Transverse colon (tissue), 4 donors: ENCODE measurements around the gene ST3GAL4. TPM values are rescaled to one million over a fixed set of nuclear protein-coding genes. Genes with fewer than 3 reads are reported as not detected.

Experiments
- DNase-seq: peaks from one replicate; pipeline ENCODE4 v3.0.0-alpha.2; 2019
- H3K27ac ChIP-seq, 4 donors: fragments of 200-600 bp; sonication (generic); 2 replicates each; pipeline ENCODE4 v1.5.1; 2016 to 2018; ENCODE audit warnings: inconsistent platforms in 4 of 4
- H3K27me3 ChIP-seq: fragments of 200-600 bp; sonication (generic); 2 replicates; pipeline ENCODE4 v1.5.1; 2017; ENCODE audit warnings: inconsistent platforms
- H3K36me3 ChIP-seq, 4 donors: fragments of 200-600 bp; sonication (generic); 2 replicates each; pipeline ENCODE4 v1.5.1; 2017 to 2019; ENCODE audit warnings: inconsistent platforms in 4 of 4
- H3K4me1 ChIP-seq, 4 donors: fragments of 200-600 bp; sonication (generic); 2 replicates each; pipeline ENCODE4 v1.5.1; 2017 to 2020; ENCODE audit warnings: inconsistent platforms in 4 of 4
- H3K4me3 ChIP-seq, 4 donors: fragments of 200-600 bp; sonication (generic); 1 replicate in 1 of 4; 2 replicates in 3 of 4; pipeline versions ENCODE4 v1.5.1 to v1.6.1; 2017 to 2019; ENCODE audit warnings: inconsistent platforms in 4 of 4
- H3K9me3 ChIP-seq, 2 donors: fragments of 200-600 bp; sonication (generic); 2 replicates each; pipeline ENCODE4 v1.5.1; 2017 to 2019; ENCODE audit warnings: inconsistent platforms in 2 of 2
- CTCF ChIP-seq, 5 experiments: fragments of 200-600 bp in 3 of 5; fragments of 450-650 bp in 2 of 5; sonication (generic) in 3 of 5; IDR thresholded peaks; 1 replicate in 2 of 5; 2 replicates in 3 of 5; pipeline ENCODE4 v1.5.1; 2016 to 2017; ENCODE audit warnings: antibody characterized with exemption in 5 of 5, inconsistent platforms in 3 of 5, mild to moderate bottlenecking in 2 of 5, moderate library complexity in 1 of 5
- EP300 ChIP-seq: sonication (generic); formaldehyde crosslinking; IDR thresholded peaks from one replicate; pipeline ENCODE4 v1.6.1; 2017; ENCODE audit warnings: antibody characterized with exemption, low read depth
- POLR2A ChIP-seq: fragments of 450-650 bp; IDR thresholded peaks from one replicate; pipeline ENCODE4 v1.6.1; 2016; ENCODE audit warnings: antibody characterized with exemption, mild to moderate bottlenecking, moderate library complexity
- POLR2AphosphoS5 ChIP-seq, 3 donors: sonication (generic); formaldehyde crosslinking; IDR thresholded peaks; one replicate each; pipeline ENCODE4 v1.6.1; 2016; ENCODE audit warnings: antibody characterized with exemption in 3 of 3
- WGBS, 2 donors: methylation state at CpG; one replicate each; pipeline ENCODE4 v1.1.5; 2018; ENCODE audit warnings: low coverage in 1 of 2; 5-methylcytosine and 5-hydroxymethylcytosine counted together
- in situ Hi-C, 4 donors: fragments of 200-750 bp; cut with MboI; loops; one replicate each; pipeline versions ENCODE4 v1.15.0 to v1.15.1; 2017; ENCODE audit warnings: low sequenced_read_pairs in 3 of 4, low pct_ligation_motif_present in 1 of 4, low pct_unique_long_range_greater_than_20kb in 1 of 4
- intact Hi-C: fragments of 100-400 bp; cut with DNase I; formaldehyde crosslinking; loops from one replicate; pipeline ENCODE4 v1.15.1; 2023; ENCODE audit warnings: low total_unique reads
- total RNA-seq, 4 donors: library from RNA; depleted of rRNA; stranded (reverse); fragments of >200 nt; gene quantifications; one replicate each; pipeline ENCODE4 v1.1.0, GENCODE V29; 2016

ST3GAL4 gene
- total RNA-seq, 4 donors from 2014 or later: 26.1 to 206 (median 166) TPM

- 81 to 100% methylated on average over 3 to 5 of the region's 5 CpGs for WGBS, 2 donors
- Histone ChIP-seq H3K36me3 (no peaks in the 10 kb centered on the region), H3K27ac (no peak overlapping the region), H3K9me3 (no peaks in the 10 kb centered on the region), H3K27me3 (no peaks in the 10 kb centered on the region), H3K4me1 (peaks cover 0 to 11% (median 0%) of the 10 kb centered on the region in 4 donors), H3K4me3 (no peak overlapping the region)
- in situ Hi-C loops: no loop called here
- no peak for DNase-seq
- TF ChIP-seq POLR2A: no peak
- TF ChIP-seq POLR2AphosphoS5 (IDR thresholded peaks at IDR 0.05): peak in 1 of 3 donors; percentile 16
- no peak for TF ChIP-seq CTCF (IDR thresholded peaks at IDR 0.05)
- TF ChIP-seq EP300: no peak
- intact Hi-C loops: no loop called here
These were observed 20.1 kb upstream of the ST3GAL4 start for GRCh38 chr11:126335463-126335760.

- H3K36me3 ChIP-seq: no peaks in the 10 kb centered on the region
- H3K9me3 ChIP-seq: no peaks in the 10 kb centered on the region
- TF ChIP-seq POLR2AphosphoS5 (IDR thresholded peaks at IDR 0.05): no peak
- TF ChIP-seq POLR2A: no peak
- no peak for TF ChIP-seq CTCF (IDR thresholded peaks at IDR 0.05)
- no peak for TF ChIP-seq EP300
- 79 to 90% methylated on average over 4 to 8 of the region's 8 CpGs for WGBS, 2 donors
- H3K4me1 ChIP-seq: peaks cover 0 to 11% (median 0%) of the 10 kb centered on the region in 4 donors
- intact Hi-C loops: no loop called here
- DNase-seq: no peak
- in situ Hi-C loops: no loop called here
- H3K27me3 ChIP-seq: no peaks in the 10 kb centered on the region
- no peak overlapping the region for H3K27ac ChIP-seq
- H3K4me3 ChIP-seq: no peak overlapping the region
These were observed 19.3 kb upstream of the ST3GAL4 start for GRCh38 chr11:126336138-126336541.

- Histone ChIP-seq H3K27me3 (no peaks in the 10 kb centered on the region), H3K36me3 (no peaks in the 10 kb centered on the region), H3K4me3 (no peak overlapping the region), H3K27ac (no peak overlapping the region), H3K9me3 (no peaks in the 10 kb centered on the region), H3K4me1 (peaks cover 0 to 11% (median 0%) of the 10 kb centered on the region in 4 donors)
- TF ChIP-seq POLR2A (no peak), POLR2AphosphoS5 (IDR thresholded peaks at IDR 0.05) (no peak), CTCF (IDR thresholded peaks at IDR 0.05) (no peak), EP300 (no peak)
- WGBS, 2 donors: 91% methylated on average over 7 of the region's 9 CpGs; no CpG with 5 or more reads in 1 of the 2 donors
- no peak for DNase-seq
- in situ Hi-C loops (no loop called here), intact Hi-C loops (no loop called here)
These were observed 18.8 kb upstream of the ST3GAL4 start for GRCh38 chr11:126336671-126337101.

GRCh38 chr11:126337126-126337473 is 18.4 kb upstream of the ST3GAL4 start:
- H3K27ac ChIP-seq: no peak overlapping the region
- no peak for TF ChIP-seq EP300
- TF ChIP-seq POLR2AphosphoS5 (IDR thresholded peaks at IDR 0.05): no peak
- TF ChIP-seq POLR2A: no peak
- no peak for TF ChIP-seq CTCF (IDR thresholded peaks at IDR 0.05)
- no peak overlapping the region for H3K4me3 ChIP-seq
- no peaks in the 10 kb centered on the region for H3K36me3 ChIP-seq
- no peaks in the 10 kb centered on the region for H3K27me3 ChIP-seq
- no peaks in the 10 kb centered on the region for H3K9me3 ChIP-seq
- intact Hi-C loops (no loop called here), in situ Hi-C loops (no loop called here)
- WGBS, 2 donors: 88% methylated on average over 4 of the region's 4 CpGs; no CpG with 5 or more reads in 1 of the 2 donors
- DNase-seq: no peak
- peaks cover 0 to 11% (median 0%) of the 10 kb centered on the region in 4 donors for H3K4me1 ChIP-seq
